CD4-positive, alpha-beta T cell treated with Interleukin-21 for 1 hour (primary cell): ENCODE results near the gene LRRC55.

Experiments used
- DNase-seq: peaks from one replicate; pipeline ENCODE4 v3.0.0-alpha.2; 2020

The LRRC55 gene, protein sequence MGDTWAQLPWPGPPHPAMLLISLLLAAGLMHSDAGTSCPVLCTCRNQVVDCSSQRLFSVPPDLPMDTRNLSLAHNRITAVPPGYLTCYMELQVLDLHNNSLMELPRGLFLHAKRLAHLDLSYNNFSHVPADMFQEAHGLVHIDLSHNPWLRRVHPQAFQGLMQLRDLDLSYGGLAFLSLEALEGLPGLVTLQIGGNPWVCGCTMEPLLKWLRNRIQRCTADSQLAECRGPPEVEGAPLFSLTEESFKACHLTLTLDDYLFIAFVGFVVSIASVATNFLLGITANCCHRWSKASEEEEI

GRCh38 chr11:57181678-57182305 is at the start of gene LRRC55:
TSS of gene LRRC55 (plus strand) at chr11:57181953. CDS start at chr11:57182023, 70 bp downstream.
- DNase-seq: no peak

- no peak for DNase-seq
These were observed 48.3 kb upstream of the LRRC55 start for GRCh38 chr11:57133366-57134038.

DNA sequence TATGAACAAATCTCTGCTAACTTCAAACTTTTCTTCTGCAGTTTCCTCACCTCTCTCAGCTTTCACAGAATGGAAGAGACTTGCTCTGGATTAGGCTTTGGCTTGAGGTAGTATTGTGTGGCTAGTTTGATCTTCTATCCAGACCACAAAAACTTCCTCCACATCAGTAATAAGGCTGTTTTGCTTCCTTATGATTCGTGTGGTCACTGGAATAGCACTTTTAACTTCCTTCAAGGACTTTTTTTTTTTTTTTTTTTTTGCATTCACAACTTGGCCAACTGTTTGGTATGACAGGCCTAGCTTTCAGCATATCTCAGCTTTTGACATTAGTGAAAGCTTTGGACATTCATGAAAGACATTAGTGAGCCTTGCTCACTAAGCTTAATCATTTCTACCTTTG is 47.5 kb upstream of the LRRC55 start:
- DNase-seq: no peak

DNA sequence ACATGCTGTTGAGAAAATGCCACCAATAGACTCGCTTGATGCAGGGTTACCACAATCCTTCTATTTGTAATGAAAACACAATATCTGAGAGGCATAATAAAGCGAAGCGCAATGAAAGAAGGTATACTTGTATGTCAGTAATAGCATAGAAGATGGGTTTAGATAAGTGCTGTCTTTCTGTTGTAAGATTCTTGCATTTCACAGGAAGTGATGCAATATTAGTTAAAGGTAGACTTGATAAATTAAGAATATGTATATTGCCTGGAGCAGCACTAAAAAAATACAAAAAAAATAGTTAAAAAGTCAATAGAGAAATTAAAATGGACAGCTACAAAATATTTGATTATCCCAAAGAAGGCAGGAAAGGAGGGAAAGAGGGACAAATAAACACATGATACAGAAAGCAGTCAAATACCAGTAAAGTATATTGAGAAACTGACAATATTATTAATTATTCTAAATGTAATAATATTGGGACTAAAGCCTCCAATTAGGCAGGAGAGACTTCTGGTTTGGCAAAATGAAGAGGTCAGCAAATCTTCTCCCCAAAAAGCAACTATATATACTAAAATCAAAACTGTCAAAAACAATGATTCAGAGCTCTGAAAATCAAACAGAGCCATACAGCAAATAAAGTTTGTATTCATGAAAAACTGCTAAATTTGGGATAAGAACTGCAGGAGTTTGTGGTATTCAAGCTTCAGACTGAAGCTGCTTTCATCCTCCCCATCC is 46.6 kb upstream of the LRRC55 start:
- DNase-seq: no peak

DNA sequence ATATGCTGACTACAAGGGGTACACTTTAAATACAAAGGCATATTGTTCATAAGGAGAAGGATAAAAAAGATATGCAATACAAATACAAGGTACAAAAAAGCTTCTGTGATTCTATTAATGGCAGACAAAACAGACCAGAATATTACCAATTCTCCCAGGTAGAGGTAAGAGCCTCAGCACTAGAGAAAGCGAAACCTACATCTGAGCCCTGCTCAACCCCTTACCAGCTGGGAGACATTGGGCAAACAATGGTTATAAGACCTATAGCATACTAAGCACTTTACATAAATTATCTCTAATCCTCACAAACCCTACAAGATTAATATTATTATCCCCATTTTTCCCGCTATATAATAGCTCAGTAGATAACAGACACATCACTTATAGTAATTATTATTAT is 41.2 kb upstream of the LRRC55 start:
- DNase-seq: no peak

GRCh38 chr11:57143459-57143858 is 38.3 kb upstream of the LRRC55 start:
- DNase-seq: no peak

DNA sequence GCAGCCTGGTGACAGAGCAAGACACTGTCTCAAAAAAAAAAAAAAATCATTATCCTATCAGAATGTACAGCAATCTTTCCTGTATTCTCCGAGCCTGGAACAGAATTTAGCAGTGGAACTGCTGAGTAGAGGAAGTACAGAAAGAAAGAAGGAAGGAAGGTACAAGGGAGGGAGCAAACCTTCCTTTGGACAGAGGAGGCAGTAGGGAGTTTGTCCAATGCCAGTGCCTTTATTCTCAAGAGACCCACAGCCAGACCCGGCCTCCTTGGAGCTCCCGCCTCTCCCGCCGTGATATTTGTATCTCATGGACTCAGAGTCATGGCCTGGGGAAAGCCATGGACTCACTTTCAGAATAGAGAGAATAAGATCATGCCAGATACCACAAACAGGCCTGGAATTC is 37.7 kb upstream of the LRRC55 start:
- DNase-seq: no peak

GRCh38 chr11:57144531-57145320 is 37.0 kb upstream of the LRRC55 start:
- no peak for DNase-seq

GRCh38 chr11:57146301-57146700 is 35.5 kb upstream of the LRRC55 start:
- no peak for DNase-seq

DNA sequence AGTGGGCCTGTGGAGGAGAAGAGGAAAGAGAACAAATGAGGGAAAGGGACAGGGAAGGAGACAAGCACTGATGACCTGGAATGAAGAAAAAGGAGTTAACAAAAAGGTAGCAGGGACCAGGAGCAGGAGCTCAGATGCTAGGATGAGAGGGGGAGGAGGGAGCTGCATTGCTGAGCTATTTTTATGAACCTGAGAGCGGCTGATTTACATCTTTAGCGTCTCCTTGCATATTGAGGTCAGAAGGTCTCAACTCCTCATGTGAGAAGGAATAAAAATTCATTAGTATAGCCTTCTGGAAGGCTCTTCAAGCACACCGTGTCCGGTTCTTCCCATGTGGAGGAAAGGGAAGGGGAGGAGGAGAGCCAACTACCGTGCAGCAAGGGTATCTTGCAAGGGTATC is 33.1 kb upstream of the LRRC55 start:
- DNase-seq: no peak

- no peak for DNase-seq
These were observed 31.3 kb upstream of the LRRC55 start for GRCh38 chr11:57150454-57150917.

- DNase-seq: no peak
These were observed 29.6 kb upstream of the LRRC55 start for GRCh38 chr11:57152134-57152533.

GRCh38 chr11:57153448-57153847 is 28.3 kb upstream of the LRRC55 start:
- DNase-seq: no peak

DNA sequence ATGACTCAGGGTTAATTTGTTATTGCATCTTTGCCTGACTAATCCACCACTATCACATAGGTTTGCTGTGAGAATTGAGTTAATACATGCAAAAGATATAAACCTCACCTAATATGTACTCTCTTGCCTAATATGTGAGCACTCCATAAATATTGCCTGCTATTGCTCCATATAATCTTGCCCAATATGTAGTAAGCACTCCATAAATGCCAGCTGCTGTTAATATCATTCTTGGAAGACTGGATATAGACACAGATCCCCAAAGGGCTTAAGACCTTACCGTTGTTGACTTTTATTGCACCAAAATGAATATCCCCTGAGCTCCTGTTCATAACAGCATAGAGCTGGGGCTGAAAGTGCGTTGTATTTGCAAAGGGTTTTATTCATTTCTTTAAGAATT is 27.0 kb upstream of the LRRC55 start:
- DNase-seq: no peak

DNA sequence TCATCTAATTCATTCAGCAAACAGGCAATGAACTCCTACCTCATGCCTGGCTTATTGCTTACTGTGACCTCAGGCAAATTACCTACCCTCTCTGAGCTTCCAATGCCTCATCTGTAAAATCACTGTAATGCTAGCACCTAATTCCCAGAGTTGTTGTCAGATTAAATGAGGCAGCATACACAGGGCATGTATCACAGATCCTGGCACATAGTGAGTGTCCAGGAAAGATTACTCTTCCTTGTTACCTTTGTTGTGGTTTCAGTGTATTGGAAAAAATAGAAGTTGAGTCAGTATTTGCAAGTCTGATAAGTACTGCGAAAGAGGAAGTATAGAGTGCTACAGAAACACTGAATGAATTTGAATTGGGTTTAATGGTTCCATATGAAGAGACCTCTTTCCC is 26.4 kb upstream of the LRRC55 start:
- DNase-seq: no peak

DNA sequence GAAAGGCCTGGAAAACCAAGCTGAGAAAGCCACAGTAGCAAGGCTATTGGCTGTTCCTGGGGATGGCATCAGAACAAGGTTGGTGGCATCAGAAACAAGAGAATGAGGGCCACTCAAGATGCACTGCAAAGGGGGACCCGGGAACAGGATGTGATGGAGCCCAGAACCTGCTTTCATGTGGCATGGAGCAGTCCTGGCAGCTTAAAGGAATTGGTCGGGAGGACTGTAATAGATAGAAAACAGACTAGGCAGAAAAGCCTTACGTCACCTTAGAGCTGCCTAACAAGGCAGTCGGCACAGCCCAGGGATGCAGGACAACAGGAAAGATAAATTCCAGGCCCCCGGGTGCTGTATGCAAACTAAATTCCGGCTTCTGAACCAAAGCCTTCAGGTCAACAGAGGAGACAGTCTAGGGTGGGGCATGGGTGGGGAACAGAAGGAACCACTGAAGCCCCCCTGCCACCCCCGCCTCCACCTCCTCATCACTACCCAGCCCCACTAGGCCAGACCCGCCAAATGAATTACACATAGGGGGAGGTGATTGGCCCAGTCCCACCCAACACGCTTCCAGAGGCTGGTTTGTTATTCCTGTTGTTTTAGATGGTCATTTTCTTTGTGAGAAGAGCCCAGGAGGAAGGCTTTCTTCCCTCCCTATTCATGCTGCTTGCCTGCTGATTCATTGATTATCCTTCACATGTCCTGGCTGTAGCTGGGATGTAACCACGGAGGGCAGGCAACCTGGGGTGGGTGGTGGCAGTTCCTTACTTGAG is 25.7 kb upstream of the LRRC55 start:
- no peak for DNase-seq

GRCh38 chr11:57156928-57157327 is 24.8 kb upstream of the LRRC55 start:
- no peak for DNase-seq

- no peak for DNase-seq
These were observed 24.1 kb upstream of the LRRC55 start for GRCh38 chr11:57157624-57158023.

- DNase-seq: no peak
These were observed 23.6 kb upstream of the LRRC55 start for GRCh38 chr11:57158180-57158579.

- DNase-seq: no peak
These were observed 23.2 kb upstream of the LRRC55 start for GRCh38 chr11:57158599-57158998.

DNA sequence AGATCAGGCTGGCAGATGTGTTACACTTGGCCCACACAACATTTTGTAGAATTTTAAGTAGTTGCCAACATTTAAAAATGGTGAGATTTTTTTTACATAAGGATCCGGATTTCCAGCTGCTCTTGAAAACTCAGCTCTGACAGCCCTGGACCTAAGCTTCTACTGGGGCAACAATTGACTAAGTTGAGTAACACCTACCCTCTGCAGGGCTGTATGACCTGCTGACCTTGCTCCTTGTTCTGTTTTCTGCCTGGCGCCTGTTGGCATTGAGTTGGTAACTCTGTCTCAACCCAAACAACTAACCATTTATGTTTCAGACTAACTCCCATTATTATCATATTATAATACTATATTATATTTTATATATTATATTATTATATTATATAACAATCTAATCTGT is 21.1 kb upstream of the LRRC55 start:
- no peak for DNase-seq

DNA sequence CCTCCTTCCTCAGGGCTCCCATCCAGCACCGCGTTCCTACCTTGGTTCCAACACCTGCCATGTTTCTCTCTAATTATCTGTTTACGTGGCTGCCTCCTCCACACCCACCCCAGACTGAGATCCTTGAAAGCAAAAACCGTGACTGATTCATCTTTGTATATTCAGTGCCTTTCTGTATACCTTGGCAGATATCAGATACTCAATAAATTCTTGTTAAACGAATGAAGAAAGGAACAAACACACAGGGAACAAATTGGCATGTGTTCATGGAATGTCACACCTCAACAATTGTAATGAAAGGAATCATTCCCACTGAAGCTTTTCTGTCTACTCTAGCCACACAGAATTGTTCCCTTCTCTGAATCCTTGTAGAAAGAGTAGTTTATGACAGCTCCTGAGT is 20.4 kb upstream of the LRRC55 start:
- no peak for DNase-seq
